ENCODE measurements around the gene KCNF1.

DNA sequence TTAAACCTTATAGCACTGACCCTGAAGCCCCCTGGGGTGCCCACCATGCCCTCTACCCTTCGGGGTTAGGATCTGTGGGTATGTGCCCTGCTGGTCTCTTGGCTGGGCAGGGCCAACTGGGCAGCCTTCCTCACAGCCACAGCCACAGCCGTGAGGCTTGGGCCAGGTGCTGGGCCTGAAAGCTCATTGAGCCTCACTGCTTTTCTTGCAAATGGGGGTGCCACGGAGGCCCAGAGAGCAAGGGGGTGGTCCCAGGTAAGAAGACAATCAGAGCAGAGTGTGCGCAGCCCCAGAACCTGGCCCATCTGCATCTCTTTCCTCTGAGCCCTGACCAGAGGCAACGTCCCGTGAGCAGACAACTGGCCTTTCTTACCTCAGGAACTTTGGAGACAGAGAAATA is 34.7 kb downstream of the KCNF1 start:
- no peak for TF ChIP-seq POLR2AphosphoS5 (IDR thresholded peaks at IDR 0.05; ENCODE audit: low read depth, low read length)
- TF ChIP-seq TAF1 (IDR thresholded peaks at IDR 0.05; ENCODE audit: borderline replicate concordance, low read depth, low read length): no peak

All from GM12892 (cell line).